ENCODE results near the gene NR4A1.
A peak's percentile ranks its signal among the peaks of the same experiment; 100 is the strongest.

DNA sequence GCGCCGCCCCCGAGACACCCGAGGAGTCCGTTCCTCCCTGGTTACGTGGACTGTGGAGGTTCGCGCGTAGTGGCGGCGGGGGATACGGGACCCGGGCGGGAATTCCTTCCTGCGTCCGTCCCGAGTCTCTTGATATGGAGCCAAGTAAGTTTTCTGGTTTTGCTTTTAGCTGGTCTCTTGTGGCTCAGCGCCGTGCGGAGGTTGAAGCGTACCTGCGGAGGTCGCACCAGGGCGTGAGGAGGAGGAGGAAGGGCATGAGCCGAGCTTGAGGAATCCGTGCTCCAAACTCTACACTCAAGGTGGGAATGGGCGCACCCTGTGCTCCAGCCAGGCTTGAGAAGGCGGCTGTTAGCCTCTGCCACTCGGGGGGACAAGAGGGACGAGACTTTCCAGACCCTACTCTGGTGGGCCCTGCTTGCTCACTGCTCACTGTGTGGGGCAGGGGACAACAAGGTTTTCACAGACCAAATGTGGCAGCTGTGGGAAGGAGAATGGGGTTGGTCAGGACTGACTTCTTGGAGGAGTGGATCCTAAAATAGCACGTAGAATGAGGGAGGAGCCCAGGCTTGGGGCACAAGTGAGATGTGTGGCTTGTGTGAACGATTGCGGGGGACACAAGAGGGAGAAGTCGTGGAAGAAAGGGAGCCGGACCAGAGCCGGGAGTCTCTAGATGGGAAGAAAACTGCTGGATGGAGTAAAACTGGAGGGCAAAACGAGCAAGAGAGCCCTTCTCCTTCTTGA lies 19.1 kb downstream of the NR4A1 start:
- TF ChIP-seq TAF1 (IDR thresholded peaks at IDR 0.05; ENCODE audit: low read depth) (peak; percentile 0; the same call in 1 of the 2 replicates), CEBPB (IDR thresholded peaks at IDR 0.05) (no peak)
